HG02610 (cell line): Measurements from ENCODE around the gene HES1.

Experiments
- ATAC-seq: cut with Tn5 transposase; IDR thresholded peaks from one replicate; pipeline ENCODE4 v1.9.1; 2021; ENCODE audit warnings: mild to moderate bottlenecking, moderate library complexity; ENCODE audit not compliant: unreplicated experiment

HES1 gene

DNA sequence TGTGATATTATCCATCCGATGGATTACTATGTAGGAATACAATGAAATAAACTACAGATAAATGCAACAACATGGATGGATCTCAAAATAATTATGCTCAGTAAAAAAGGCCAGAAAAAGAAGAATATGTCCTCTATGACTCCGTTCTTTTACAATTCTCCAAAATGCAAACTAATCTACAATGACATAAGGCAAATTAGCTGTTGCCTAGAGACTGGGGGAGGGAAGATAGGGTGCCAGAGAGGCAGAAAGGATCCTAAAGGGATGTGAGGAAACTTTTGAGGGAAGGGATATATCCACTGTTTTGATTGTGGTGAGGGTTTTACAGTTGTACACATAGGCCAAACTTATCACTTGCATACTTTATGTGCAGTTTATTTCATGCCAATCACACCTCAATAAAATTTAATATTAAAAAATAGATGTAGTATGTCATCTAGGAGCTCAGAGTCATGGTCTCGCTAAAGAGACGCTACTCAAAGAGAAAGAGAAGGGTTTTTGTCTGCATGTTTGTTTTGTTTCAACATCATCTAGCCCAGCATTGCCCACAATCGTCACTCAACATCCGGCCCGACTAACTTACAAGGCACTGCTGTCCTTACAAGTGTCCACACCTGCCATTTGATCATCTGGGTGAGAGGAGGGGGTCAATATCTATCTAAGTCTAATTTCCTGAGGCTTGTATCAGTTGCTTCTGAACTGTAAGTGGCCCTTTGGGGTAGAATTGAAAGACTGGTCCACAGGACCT lies 29.5 kb downstream of the HES1 start:
- ATAC-seq, result no peak

GRCh38 chr3:194166682-194167479 lies 30.9 kb downstream of the HES1 start:
- no peak for ATAC-seq

- ATAC-seq, result no peak
These were observed 31.7 kb downstream of the HES1 start for GRCh38 chr3:194167480-194168282.

GRCh38 chr3:194168994-194169393 lies 33.0 kb downstream of the HES1 start:
- no peak for ATAC-seq

GRCh38 chr3:194169595-194169994 lies 33.6 kb downstream of the HES1 start:
- no peak for ATAC-seq

DNA sequence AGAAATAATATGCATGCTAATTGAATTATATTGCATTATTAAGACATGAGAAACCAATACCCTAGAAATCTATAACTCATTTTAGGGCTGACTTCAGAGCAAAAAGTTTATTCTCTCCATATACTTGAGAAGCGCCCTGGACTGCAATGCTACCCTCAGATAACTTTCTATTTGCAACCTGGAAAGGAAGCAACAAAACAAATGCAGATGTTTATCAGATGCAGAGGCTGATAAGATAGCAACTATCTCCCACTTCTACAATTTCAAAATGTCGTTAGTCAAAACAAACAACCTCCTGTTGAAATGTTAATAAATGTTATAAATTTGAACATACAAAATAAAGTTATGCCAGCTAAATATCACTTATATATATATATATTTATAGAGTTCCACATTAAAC lies 34.8 kb downstream of the HES1 start:
- ATAC-seq, result no peak

DNA sequence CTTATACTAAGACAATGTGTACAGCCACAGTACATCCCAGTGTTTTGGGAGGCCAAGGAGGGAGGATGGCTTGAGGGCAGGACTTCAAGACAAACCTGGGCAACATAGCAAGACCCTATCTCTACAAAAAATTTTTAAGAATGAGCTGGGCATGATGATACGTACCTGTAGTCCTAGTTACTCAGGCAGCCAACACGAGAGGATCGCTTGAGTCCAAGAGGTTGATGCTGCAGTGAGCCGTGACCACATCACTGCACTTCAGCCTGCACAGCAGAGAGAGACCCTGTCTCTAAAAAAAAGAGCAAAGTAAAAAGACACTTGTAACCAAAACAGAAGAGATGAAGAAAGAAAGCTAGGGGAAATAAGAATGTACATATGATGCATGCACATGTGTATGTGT lies 38.5 kb downstream of the HES1 start:
- no peak for ATAC-seq

- ATAC-seq, result no peak
These were observed 39.0 kb downstream of the HES1 start for GRCh38 chr3:194174980-194175379.

DNA sequence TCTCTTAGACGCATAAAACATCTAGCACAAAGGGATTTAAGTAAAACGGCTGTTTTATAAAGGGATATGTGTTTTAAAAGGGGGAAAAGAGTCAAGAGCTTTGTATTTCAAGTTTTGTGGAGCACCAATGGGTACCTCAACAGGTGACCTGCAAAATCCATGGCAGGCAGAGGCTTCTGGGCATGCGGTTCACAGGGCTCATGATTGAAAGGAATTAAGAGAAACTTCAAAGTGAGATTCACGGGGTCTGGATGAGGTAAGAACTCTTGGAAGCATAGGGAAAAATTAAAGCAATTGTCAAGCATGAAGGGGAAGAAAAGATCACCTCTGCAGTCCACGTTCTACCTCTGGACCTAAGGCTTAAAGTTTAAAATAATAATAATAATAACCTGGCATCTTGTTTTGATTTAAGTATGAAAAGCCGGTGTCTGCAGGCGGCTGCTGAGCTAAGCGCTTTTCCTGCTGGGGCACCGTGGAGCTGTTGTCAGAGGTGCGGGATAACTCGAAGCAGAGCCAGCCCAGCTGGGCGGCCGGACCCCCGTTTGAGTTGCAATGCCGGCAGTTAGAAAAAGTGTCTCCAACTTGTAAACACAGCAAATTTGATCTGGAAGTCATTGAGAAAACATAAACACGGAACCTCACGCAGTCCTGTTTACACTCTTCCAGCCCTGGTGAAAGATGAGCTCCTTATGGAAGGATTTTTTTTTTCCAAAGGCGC lies 40.5 kb downstream of the HES1 start:
- no peak for ATAC-seq

- no peak for ATAC-seq
These were observed 41.2 kb downstream of the HES1 start for GRCh38 chr3:194177141-194177540.

GRCh38 chr3:194178128-194178527 lies 42.2 kb downstream of the HES1 start:
- ATAC-seq, result no peak

- no peak for ATAC-seq
These were observed 42.7 kb downstream of the HES1 start for GRCh38 chr3:194178669-194179068.

DNA sequence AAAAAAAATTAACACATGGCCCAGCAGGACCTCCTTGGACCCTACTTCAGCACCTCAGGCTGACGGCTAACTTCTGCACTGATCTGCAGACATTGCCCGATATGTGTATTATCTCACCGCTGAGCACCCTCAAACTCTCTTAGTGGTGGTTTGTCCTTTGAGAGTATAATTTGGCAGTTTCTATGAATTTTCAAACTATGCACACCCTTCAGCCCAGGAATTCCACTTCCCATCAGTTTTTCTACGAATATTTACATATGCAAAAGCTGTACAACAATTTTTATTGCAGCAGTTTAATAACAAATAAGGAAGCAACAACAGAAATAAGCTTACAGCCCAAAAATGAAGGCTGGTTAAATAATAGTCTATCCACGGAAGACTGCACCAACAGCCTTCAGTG lies 44.6 kb downstream of the HES1 start:
- ATAC-seq, result no peak

- no peak for ATAC-seq
These were observed 45.9 kb downstream of the HES1 start for GRCh38 chr3:194181612-194182529.

- ATAC-seq, result no peak
These were observed 47.3 kb downstream of the HES1 start for GRCh38 chr3:194183271-194183670.

DNA sequence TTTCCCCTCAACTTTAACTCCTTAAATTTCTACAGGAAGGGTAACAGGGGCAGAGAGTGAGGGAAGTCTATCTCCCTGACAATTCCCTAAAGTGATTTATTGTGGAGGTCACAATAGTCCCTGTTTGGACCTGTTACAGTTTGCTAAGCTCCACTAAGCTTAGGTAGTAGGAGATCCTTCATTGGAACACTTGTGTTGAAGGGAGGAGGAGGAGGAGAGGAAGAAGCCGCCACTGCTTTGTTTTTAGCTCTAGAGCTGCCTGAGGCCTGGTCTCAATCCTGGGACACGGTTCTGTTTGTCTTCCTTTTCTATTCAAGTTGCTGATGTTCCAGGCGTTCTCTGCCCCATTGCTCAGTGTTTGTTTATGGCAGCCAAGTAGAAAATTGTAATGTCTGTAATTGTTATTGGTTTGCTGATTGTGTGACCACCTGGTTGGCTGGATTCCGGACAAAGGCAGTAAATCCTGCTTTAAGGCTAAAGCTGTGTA lies 48.4 kb downstream of the HES1 start:
- no peak for ATAC-seq

GRCh38 chr3:194184801-194185200 lies 48.9 kb downstream of the HES1 start:
- no peak for ATAC-seq

GRCh38 chr3:194185221-194185620 lies 49.3 kb downstream of the HES1 start:
- no peak for ATAC-seq

- no peak for ATAC-seq
These were observed 51.4 kb downstream of the HES1 start for GRCh38 chr3:194187233-194187944.
